Melanocyte of skin (primary cell): ENCODE data around the gene NFAM1. TPM values are rescaled to one million over a fixed set of nuclear protein-coding genes. Genes with fewer than 3 reads are reported as not detected.

ENCODE experiments used
- total RNA-seq, 2 donors: library from RNA; depleted of rRNA; stranded (reverse); fragments of >200 nt; gene quantifications; 2 replicates each; pipeline ENCODE4 v1.2.3, GENCODE V29; 2012

NFAM1 gene, protein sequence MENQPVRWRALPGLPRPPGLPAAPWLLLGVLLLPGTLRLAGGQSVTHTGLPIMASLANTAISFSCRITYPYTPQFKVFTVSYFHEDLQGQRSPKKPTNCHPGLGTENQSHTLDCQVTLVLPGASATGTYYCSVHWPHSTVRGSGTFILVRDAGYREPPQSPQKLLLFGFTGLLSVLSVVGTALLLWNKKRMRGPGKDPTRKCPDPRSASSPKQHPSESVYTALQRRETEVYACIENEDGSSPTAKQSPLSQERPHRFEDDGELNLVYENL
- total RNA-seq, result under 1 TPM in 1 of 2 donors, not detected in 1; under 0.01 TPM

DNA sequence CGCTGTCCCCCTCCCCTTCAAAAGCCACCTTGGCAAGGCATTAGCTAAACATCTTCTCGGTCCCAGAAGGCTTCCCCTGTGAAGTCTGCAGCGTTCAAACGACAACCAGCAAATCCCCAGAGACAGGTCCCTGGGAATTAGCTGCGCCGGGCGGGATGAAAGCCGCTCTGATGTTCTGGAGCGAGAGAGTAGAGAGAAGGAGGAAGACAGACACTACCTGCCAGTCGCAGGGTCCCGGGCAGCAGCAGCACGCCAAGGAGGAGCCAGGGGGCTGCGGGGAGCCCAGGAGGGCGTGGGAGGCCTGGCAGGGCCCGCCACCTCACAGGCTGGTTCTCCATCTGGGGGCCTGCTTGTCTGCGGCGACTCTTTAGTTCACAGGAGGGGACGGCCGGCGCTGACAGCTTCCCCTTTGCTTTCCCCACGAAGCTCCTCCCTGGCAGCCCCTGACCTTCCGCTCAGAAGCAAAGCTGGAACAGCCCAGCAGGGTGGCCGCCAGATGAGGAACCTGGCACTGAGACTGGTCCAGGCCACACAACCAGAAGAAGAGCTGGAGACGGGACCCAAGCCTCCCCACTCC, at the start of gene NFAM1:
NFAM1 (minus strand) TSS at position 384 of the 577 bp plus-strand sequence; CDS start at position 338, 46 bp downstream.

Other genes with a start within 250 kb of the NFAM1 start
- 10 to 100 TPM; 26.8 to 29.3 TPM for gene TCF20, start 161.8 kb downstream of the NFAM1 start, total RNA-seq
- 10 to 100 TPM; 27.5 to 36.0 TPM for gene RRP7A, start 87.4 kb upstream of the NFAM1 start, total RNA-seq
- 10 to 100 TPM in 1 of 2 donors, 1 to 10 TPM in 1; 2.0 to 11.0 TPM for gene SERHL2, start 121.6 kb upstream of the NFAM1 start, total RNA-seq
- gene POLDIP3, start 182.5 kb upstream of the NFAM1 start, total RNA-seq, result 10 to 100 TPM; 22.4 to 30.0 TPM
- gene ATP5MGL, start 208.2 kb upstream of the NFAM1 start, total RNA-seq, result under 1 TPM in 1 of 2 donors, not detected in 1; 0.33 TPM
- 10 to 100 TPM; 48.0 to 76.7 TPM for gene CYB5R3, start 217.0 kb upstream of the NFAM1 start, total RNA-seq